Measurements from ENCODE around the gene OSMR.

The OSMR gene

GRCh38 chr5:38845526-38846378, at the start of gene OSMR:
TSS of gene OSMR (plus strand) at chr5:38846012. CDS start at chr5:38869045, 23,033 bp downstream.
- peak within 1 kb of the TSS; percentile 62 to 73 for H3K4me3 ChIP-seq (ENCODE audit: low read length in 2 of 2)
- H3K9me3 ChIP-seq (ENCODE audit: control insufficient read depth in 2 of 2, low read length in 2 of 2): no peaks in the 10 kb centered on the region
- H3K27me3 ChIP-seq (ENCODE audit: control insufficient read depth in 2 of 2, insufficient read depth in 2 of 2, low read length in 2 of 2): peaks cover 3% of the 10 kb centered on the region in 2 donors
- peak within 1 kb of the TSS; percentile 74 to 83 for H3K27ac ChIP-seq (ENCODE audit: low read depth in 2 of 2, low read length in 2 of 2)
- no peaks in the 10 kb centered on the region for H3K36me3 ChIP-seq (ENCODE audit: control insufficient read depth in 2 of 2, insufficient read depth in 2 of 2, low read length in 2 of 2)
- H3K9ac ChIP-seq (ENCODE audit: low read depth in 1 of 2, low read length in 2 of 2): peak within 1 kb of the TSS; percentile 75 to 76
- no peaks in the 10 kb centered on the region for H3K4me1 ChIP-seq (ENCODE audit: control insufficient read depth in 2 of 2, insufficient read depth in 2 of 2, low read length in 2 of 2)

GRCh38 chr5:38796742-38797108, 49.1 kb upstream of the OSMR start:
- Histone ChIP-seq H3K9me3 (ENCODE audit: control insufficient read depth in 2 of 2, low read length in 2 of 2) (no peaks in the 10 kb centered on the region), H3K4me1 (ENCODE audit: control insufficient read depth in 2 of 2, insufficient read depth in 2 of 2, low read length in 2 of 2) (no peaks in the 10 kb centered on the region), H3K36me3 (ENCODE audit: control insufficient read depth in 2 of 2, insufficient read depth in 2 of 2, low read length in 2 of 2) (no peaks in the 10 kb centered on the region), H3K9ac (ENCODE audit: low read depth in 1 of 2, low read length in 2 of 2) (no peak overlapping the region), H3K27ac (ENCODE audit: low read depth in 2 of 2, low read length in 2 of 2) (peak overlapping the region; percentile 19 to 23), H3K27me3 (ENCODE audit: control insufficient read depth in 2 of 2, insufficient read depth in 2 of 2, low read length in 2 of 2) (no peaks in the 10 kb centered on the region), H3K4me3 (ENCODE audit: low read length in 2 of 2) (no peak overlapping the region)

- Histone ChIP-seq H3K27me3 (ENCODE audit: control insufficient read depth in 2 of 2, insufficient read depth in 2 of 2, low read length in 2 of 2) (no peaks in the 10 kb centered on the region), H3K36me3 (ENCODE audit: control insufficient read depth in 2 of 2, insufficient read depth in 2 of 2, low read length in 2 of 2) (no peaks in the 10 kb centered on the region), H3K4me3 (ENCODE audit: low read length in 2 of 2) (no peak overlapping the region), H3K4me1 (ENCODE audit: control insufficient read depth in 2 of 2, insufficient read depth in 2 of 2, low read length in 2 of 2) (no peaks in the 10 kb centered on the region), H3K27ac (ENCODE audit: low read depth in 2 of 2, low read length in 2 of 2) (no peak overlapping the region), H3K9ac (ENCODE audit: low read depth in 1 of 2, low read length in 2 of 2) (no peak overlapping the region), H3K9me3 (ENCODE audit: control insufficient read depth in 2 of 2, low read length in 2 of 2) (no peaks in the 10 kb centered on the region)
Measured at GRCh38 chr5:38797838-38798237, 48.0 kb upstream of the OSMR start.

- H3K36me3 ChIP-seq (ENCODE audit: control insufficient read depth in 2 of 2, insufficient read depth in 2 of 2, low read length in 2 of 2): no peaks in the 10 kb centered on the region
- H3K4me3 ChIP-seq (ENCODE audit: low read length in 2 of 2): no peak overlapping the region
- H3K9me3 ChIP-seq (ENCODE audit: control insufficient read depth in 2 of 2, low read length in 2 of 2): no peaks in the 10 kb centered on the region
- H3K27me3 ChIP-seq (ENCODE audit: control insufficient read depth in 2 of 2, insufficient read depth in 2 of 2, low read length in 2 of 2): no peaks in the 10 kb centered on the region
- H3K27ac ChIP-seq (ENCODE audit: low read depth in 2 of 2, low read length in 2 of 2): no peak overlapping the region
- H3K9ac ChIP-seq (ENCODE audit: low read depth in 1 of 2, low read length in 2 of 2): no peak overlapping the region
- no peaks in the 10 kb centered on the region for H3K4me1 ChIP-seq (ENCODE audit: control insufficient read depth in 2 of 2, insufficient read depth in 2 of 2, low read length in 2 of 2)
Measured at GRCh38 chr5:38799556-38800377, 46.0 kb upstream of the OSMR start.

- H3K9ac ChIP-seq (ENCODE audit: low read depth in 1 of 2, low read length in 2 of 2): no peak overlapping the region
- no peak overlapping the region for H3K27ac ChIP-seq (ENCODE audit: low read depth in 2 of 2, low read length in 2 of 2)
Measured at GRCh38 chr5:38800515-38800914, 45.3 kb upstream of the OSMR start.

GRCh38 chr5:38802125-38802524, 43.7 kb upstream of the OSMR start:
- H3K36me3 ChIP-seq (ENCODE audit: control insufficient read depth in 2 of 2, insufficient read depth in 2 of 2, low read length in 2 of 2): no peaks in the 10 kb centered on the region
- no peaks in the 10 kb centered on the region for H3K9me3 ChIP-seq (ENCODE audit: control insufficient read depth in 2 of 2, low read length in 2 of 2)
- no peaks in the 10 kb centered on the region for H3K27me3 ChIP-seq (ENCODE audit: control insufficient read depth in 2 of 2, insufficient read depth in 2 of 2, low read length in 2 of 2)
- no peak overlapping the region for H3K9ac ChIP-seq (ENCODE audit: low read depth in 1 of 2, low read length in 2 of 2)
- H3K27ac ChIP-seq (ENCODE audit: low read depth in 2 of 2, low read length in 2 of 2): no peak overlapping the region
- H3K4me3 ChIP-seq (ENCODE audit: low read length in 2 of 2): no peak overlapping the region
- H3K4me1 ChIP-seq (ENCODE audit: control insufficient read depth in 2 of 2, insufficient read depth in 2 of 2, low read length in 2 of 2): no peaks in the 10 kb centered on the region

More at GRCh38 chr5:38800515-38800914, 45.3 kb upstream of the OSMR start:
- Histone ChIP-seq H3K4me3 (ENCODE audit: low read length in 2 of 2) (no peak overlapping the region), H3K36me3 (ENCODE audit: control insufficient read depth in 2 of 2, insufficient read depth in 2 of 2, low read length in 2 of 2) (no peaks in the 10 kb centered on the region), H3K9me3 (ENCODE audit: control insufficient read depth in 2 of 2, low read length in 2 of 2) (no peaks in the 10 kb centered on the region), H3K27me3 (ENCODE audit: control insufficient read depth in 2 of 2, insufficient read depth in 2 of 2, low read length in 2 of 2) (no peaks in the 10 kb centered on the region), H3K4me1 (ENCODE audit: control insufficient read depth in 2 of 2, insufficient read depth in 2 of 2, low read length in 2 of 2) (no peaks in the 10 kb centered on the region)

GRCh38 chr5:38803246-38803645, 42.6 kb upstream of the OSMR start:
- H3K27me3 ChIP-seq (ENCODE audit: control insufficient read depth in 2 of 2, insufficient read depth in 2 of 2, low read length in 2 of 2): no peaks in the 10 kb centered on the region
- no peak overlapping the region for H3K9ac ChIP-seq (ENCODE audit: low read depth in 1 of 2, low read length in 2 of 2)
- H3K9me3 ChIP-seq (ENCODE audit: control insufficient read depth in 2 of 2, low read length in 2 of 2): no peaks in the 10 kb centered on the region
- H3K4me1 ChIP-seq (ENCODE audit: control insufficient read depth in 2 of 2, insufficient read depth in 2 of 2, low read length in 2 of 2): no peaks in the 10 kb centered on the region
- no peak overlapping the region for H3K4me3 ChIP-seq (ENCODE audit: low read length in 2 of 2)
- no peak overlapping the region for H3K27ac ChIP-seq (ENCODE audit: low read depth in 2 of 2, low read length in 2 of 2)
- no peaks in the 10 kb centered on the region for H3K36me3 ChIP-seq (ENCODE audit: control insufficient read depth in 2 of 2, insufficient read depth in 2 of 2, low read length in 2 of 2)

- peak overlapping the region in 1 of 2 donors; percentile 25 for H3K27ac ChIP-seq (ENCODE audit: low read depth in 2 of 2, low read length in 2 of 2)
- no peaks in the 10 kb centered on the region for H3K27me3 ChIP-seq (ENCODE audit: control insufficient read depth in 2 of 2, insufficient read depth in 2 of 2, low read length in 2 of 2)
- no peaks in the 10 kb centered on the region for H3K4me1 ChIP-seq (ENCODE audit: control insufficient read depth in 2 of 2, insufficient read depth in 2 of 2, low read length in 2 of 2)
- no peak overlapping the region for H3K9ac ChIP-seq (ENCODE audit: low read depth in 1 of 2, low read length in 2 of 2)
- H3K9me3 ChIP-seq (ENCODE audit: control insufficient read depth in 2 of 2, low read length in 2 of 2): no peaks in the 10 kb centered on the region
- no peaks in the 10 kb centered on the region for H3K36me3 ChIP-seq (ENCODE audit: control insufficient read depth in 2 of 2, insufficient read depth in 2 of 2, low read length in 2 of 2)
- H3K4me3 ChIP-seq (ENCODE audit: low read length in 2 of 2): no peak overlapping the region
Measured at GRCh38 chr5:38806775-38807258, 39.0 kb upstream of the OSMR start.

GRCh38 chr5:38807570-38808483, 38.0 kb upstream of the OSMR start:
- H3K27ac ChIP-seq (ENCODE audit: low read depth in 2 of 2, low read length in 2 of 2): no peak overlapping the region

More at GRCh38 chr5:38807570-38808483, 38.0 kb upstream of the OSMR start:
- no peaks in the 10 kb centered on the region for H3K27me3 ChIP-seq (ENCODE audit: control insufficient read depth in 2 of 2, insufficient read depth in 2 of 2, low read length in 2 of 2)
- H3K4me3 ChIP-seq (ENCODE audit: low read length in 2 of 2): no peak overlapping the region
- H3K9me3 ChIP-seq (ENCODE audit: control insufficient read depth in 2 of 2, low read length in 2 of 2): no peaks in the 10 kb centered on the region
- no peaks in the 10 kb centered on the region for H3K36me3 ChIP-seq (ENCODE audit: control insufficient read depth in 2 of 2, insufficient read depth in 2 of 2, low read length in 2 of 2)
- no peaks in the 10 kb centered on the region for H3K4me1 ChIP-seq (ENCODE audit: control insufficient read depth in 2 of 2, insufficient read depth in 2 of 2, low read length in 2 of 2)
- H3K9ac ChIP-seq (ENCODE audit: low read depth in 1 of 2, low read length in 2 of 2): no peak overlapping the region

All from mucosa of rectum (tissue), 2 donors.